Lung (tissue), 12 donors: ENCODE data around the gene RABGEF1. TPM values are rescaled to one million over a fixed set of nuclear protein-coding genes. Genes with fewer than 3 reads are reported as not detected.

Experiments
- ATAC-seq: fragments of 200-7000 bp; cut with Tn5 transposase; one replicate; pipeline ENCODE4 v1.9.1; 2020; ENCODE audit warnings: moderate number of reproducible peaks; ENCODE audit not compliant: insufficient read depth, low FRiP score
- DNase-seq, 3 donors: peaks; one replicate each; pipeline ENCODE4 v3.0.0-alpha.2; 2013 to 2017
- H3K27ac ChIP-seq, 2 donors: one replicate each; pipeline ENCODE4 v1.5.1; 2013; ENCODE audit warnings: mild to moderate bottlenecking in 2 of 2, moderate library complexity in 2 of 2, control low read depth in 1 of 2, inconsistent platforms in 1 of 2, low read depth in 1 of 2, low read length in 1 of 2
- H3K27me3 ChIP-seq, 3 donors: one replicate each; pipeline ENCODE4 v1.5.1; 2013; ENCODE audit warnings: low read length in 2 of 3; ENCODE audit not compliant: control insufficient read depth in 3 of 3, insufficient read depth in 3 of 3
- H3K36me3 ChIP-seq, 4 donors: one replicate each; pipeline ENCODE4 v1.5.1; 2013; ENCODE audit warnings: low read length in 4 of 4, mild to moderate bottlenecking in 1 of 4, moderate library complexity in 1 of 4; ENCODE audit not compliant: control insufficient read depth in 4 of 4, insufficient read depth in 4 of 4
- H3K4me1 ChIP-seq, 5 donors: one replicate each; pipeline ENCODE4 v1.5.1; 2013; ENCODE audit warnings: low read length in 5 of 5, mild to moderate bottlenecking in 2 of 5, moderate library complexity in 1 of 5; ENCODE audit not compliant: control insufficient read depth in 5 of 5, insufficient read depth in 5 of 5
- H3K4me3 ChIP-seq: one replicate; pipeline ENCODE4 v1.5.1; 2013; ENCODE audit warnings: mild to moderate bottlenecking, control low read depth, moderate library complexity
- H3K9ac ChIP-seq, 2 donors: one replicate each; pipeline ENCODE4 v1.5.1; 2013; ENCODE audit warnings: low read length in 2 of 2, control low read depth in 1 of 2; ENCODE audit not compliant: insufficient read depth in 1 of 2
- H3K9me3 ChIP-seq, 4 donors: one replicate each; pipeline ENCODE4 v1.5.1; 2013; ENCODE audit warnings: low read length in 3 of 4, mild to moderate bottlenecking in 1 of 4, moderate library complexity in 1 of 4; ENCODE audit not compliant: control insufficient read depth in 4 of 4, insufficient read depth in 3 of 4
- CTCF ChIP-seq: IDR thresholded peaks from 2 replicates; pipeline ENCODE4 v1.5.1; 2012; ENCODE audit warnings: mild to moderate bottlenecking; ENCODE audit errors: control extremely low read depth, extremely low read depth
- WGBS, 2 donors: extraction: QIAGEN DNeasy Blood & Tissue Kit; methylation state at CpG; one replicate each; pipeline ENCODE4 v1.1.7; 2013; 5-methylcytosine and 5-hydroxymethylcytosine counted together
- polyA plus RNA-seq, 2 donors: library from polyadenylated mRNA; stranded (reverse); fragments of 200-250 nt; gene quantifications; one replicate each; pipeline ENCODE4 v1.2.1, GENCODE V29; 2013
- total RNA-seq, 2 donors: library from RNA; depleted of rRNA in 1 of 2; stranded (reverse); fragments of >200 nt in 1 of 2; gene quantifications; one replicate each; pipeline ENCODE4 v1.2.1, GENCODE V29; 2014 to 2021
- donor health status: control.
- donor health status: control.
- donor health status: Bipolar disorder and iron deficiency.
- donor health status: healthy.
- donor health status: DM: yes; HTN: yes; CAD: no.

The RABGEF1 gene
- total and polyA plus RNA-seq, 4 donors = 9.3 to 27.3 (median 18.9) TPM

GRCh38 chr7:66732439-66732838 lies 8.1 kb upstream of the RABGEF1 start:
- H3K9ac ChIP-seq = no peak overlapping the region
- DNase-seq (no peak), ATAC-seq (no peak)
- peaks cover 3 to 8% (median 5%) of the 10 kb centered on the region in 4 donors for H3K36me3 ChIP-seq
- no peak overlapping the region for H3K27ac ChIP-seq
- no peaks in the 10 kb centered on the region for H3K27me3 ChIP-seq
- peaks cover 0 to 7% (median 2%) of the 10 kb centered on the region in 4 donors for H3K9me3 ChIP-seq
- no peak for TF ChIP-seq CTCF
- no peak overlapping the region for H3K4me3 ChIP-seq
- no peaks in the 10 kb centered on the region for H3K4me1 ChIP-seq
- 91 to 92% methylated on average over 9 of the region's 9 CpGs for WGBS, 2 donors

- Histone ChIP-seq H3K27ac (no peak overlapping the region), H3K9ac (no peak overlapping the region), H3K9me3 (peaks cover 0 to 7% (median 2%) of the 10 kb centered on the region in 4 donors), H3K27me3 (no peaks in the 10 kb centered on the region), H3K4me3 (no peak overlapping the region), H3K36me3 (peaks cover 3 to 6% (median 4%) of the 10 kb centered on the region in 4 donors), H3K4me1 (no peaks in the 10 kb centered on the region)
- WGBS, 2 donors = 94 to 96% methylated on average over 6 of the region's 6 CpGs
- ATAC-seq = no peak
- DNase-seq = no peak
- no peak for TF ChIP-seq CTCF
Observed at GRCh38 chr7:66734006-66734405, 6.5 kb upstream of the RABGEF1 start.

GRCh38 chr7:66735154-66735553 lies 5.4 kb upstream of the RABGEF1 start:
- peaks cover 3 to 6% (median 4%) of the 10 kb centered on the region in 4 donors for H3K36me3 ChIP-seq
- DNase-seq (no peak), ATAC-seq (no peak)
- no peak for TF ChIP-seq CTCF
- peaks cover 0 to 9% (median 4%) of the 10 kb centered on the region in 5 donors for H3K4me1 ChIP-seq
- no peak overlapping the region for H3K27ac ChIP-seq
- H3K27me3 ChIP-seq = no peaks in the 10 kb centered on the region
- H3K9me3 ChIP-seq = peaks cover 0 to 7% (median 2%) of the 10 kb centered on the region in 4 donors
- H3K4me3 ChIP-seq = no peak overlapping the region
- no peak overlapping the region for H3K9ac ChIP-seq
- 94 to 97% methylated on average over 3 of the region's 3 CpGs for WGBS, 2 donors

- 96 to 97% methylated on average over 1 of the region's 1 CpG for WGBS, 2 donors
- H3K27ac ChIP-seq = no peak overlapping the region
- no peak for TF ChIP-seq CTCF
- no peaks in the 10 kb centered on the region for H3K27me3 ChIP-seq
- ATAC-seq = no peak
- peaks cover 0 to 7% (median 2%) of the 10 kb centered on the region in 4 donors for H3K9me3 ChIP-seq
- peaks cover 3 to 6% (median 4%) of the 10 kb centered on the region in 4 donors for H3K36me3 ChIP-seq
- peaks cover 0 to 9% (median 4%) of the 10 kb centered on the region in 5 donors for H3K4me1 ChIP-seq
- H3K4me3 ChIP-seq = no peak overlapping the region
- no peak overlapping the region for H3K9ac ChIP-seq
- no peak for DNase-seq
Observed at GRCh38 chr7:66735850-66736249, 4.7 kb upstream of the RABGEF1 start.
